Measurements from ENCODE around the gene DDX10. TPM values are rescaled to one million over a fixed set of nuclear protein-coding genes. Genes with fewer than 3 reads are reported as not detected.

The DDX10 gene
- total and polyA plus RNA-seq, 2 of the 8 experiments (the other 6 are each of a cell fraction or from before 2014, with no cell fraction given): 49.2 to 52.2 TPM

GRCh38 chr11:108774037-108774730 lies 109.3 kb downstream of the DDX10 start:
- 88% methylated on average over 5 of the region's 5 CpGs; no CpG with 5 or more reads in 1 of the 2 experiments for WGBS, 2 experiments (ENCODE audit: extremely low coverage in 1 of 2, insufficient coverage in 1 of 2, insufficient read length in 1 of 2, insufficient replicate concordance in 2 of 2, low coverage in 1 of 2, low lambda C conversion rate in 2 of 2, missing lambda C conversion rate in 1 of 2)
- POLR2A ChIA-PET (ENCODE audit: partially characterized antibody): no interaction called here
- H3K18ac ChIP-seq (ENCODE audit: extremely low read depth, low read length): no peak overlapping the region
- H2BK12ac ChIP-seq (ENCODE audit: low read depth, low read length): no peak overlapping the region
- H3K4me3 ChIP-seq (ENCODE audit: extremely low read depth in 1 of 4, insufficient read depth in 2 of 4, low read depth in 3 of 4, low read length in 4 of 4): no peak overlapping the region
- FAIRE-seq (peak; percentile 7), DNase-seq (ENCODE audit: low read depth in 1 of 2, low spot score in 2 of 2) (no peak)
- no peak overlapping the region for H3K27ac ChIP-seq (ENCODE audit: low read depth, low read length)
- H2BK5ac ChIP-seq (ENCODE audit: low read depth, low read length): no peak overlapping the region
- no peaks in the 10 kb centered on the region for H3K36me3 ChIP-seq (ENCODE audit: control insufficient read depth in 2 of 4, insufficient read depth in 4 of 4, low read length in 3 of 4)
- H3K4me1 ChIP-seq (replicated peaks in 1 of 4; ENCODE audit: control insufficient read depth in 3 of 4, insufficient read depth in 4 of 4, low read length in 3 of 4): no peaks in the 10 kb centered on the region
- no peak overlapping the region for H3K4me2 ChIP-seq (ENCODE audit: insufficient read depth in 1 of 2, low read depth in 2 of 2, low read length in 2 of 2)
- no peak overlapping the region for H2BK20ac ChIP-seq (ENCODE audit: low read length)
- no peaks in the 10 kb centered on the region for H3K9me3 ChIP-seq (ENCODE audit: insufficient read depth in 2 of 2, low read depth in 1 of 2, low read length in 1 of 2)
- H2AK5ac ChIP-seq (ENCODE audit: low read depth, low read length): no peak overlapping the region
- no peak overlapping the region for H3K56ac ChIP-seq (replicated peaks; ENCODE audit: insufficient read length, low read depth, low read length)
- H4K5ac ChIP-seq (ENCODE audit: insufficient read length, low read depth, low read length): no peak overlapping the region
- 0 out of 2 replicates have a peak, but pooled peaks cover 2% of the 10 kb centered on the region for H3K79me1 ChIP-seq (ENCODE audit: low read depth, low read length)
- CTCF ChIA-PET (ENCODE audit: partially characterized antibody): interaction anchor here (0.6 to 1.7 kb wide), 6 partner anchors 8 to 418 kb away, joined by 3 to 12 read pairs (median 3); no protein-coding TSS in a partner anchor
- H2BK15ac ChIP-seq (ENCODE audit: low read length): no peak overlapping the region
- H2BK120ac ChIP-seq (replicated peaks; ENCODE audit: low read depth, low read length): no peak overlapping the region
- H3K14ac ChIP-seq (ENCODE audit: insufficient read length): no peak overlapping the region
- no peak overlapping the region for H3K4ac ChIP-seq (replicated peaks; ENCODE audit: insufficient read length, low read depth, low read length)
- H3K79me2 ChIP-seq (ENCODE audit: control insufficient read depth in 1 of 2, insufficient read depth in 2 of 2, low read length in 2 of 2): peaks cover 4 to 13% of the 10 kb centered on the region in 2 experiments; a peak in 2 of 4 replicates
- H4K20me1 ChIP-seq (replicated peaks in 1 of 2; ENCODE audit: control insufficient read depth in 1 of 2, insufficient read depth in 2 of 2, low read length in 2 of 2): no peaks in the 10 kb centered on the region
- no peak overlapping the region for H2AFZ ChIP-seq (ENCODE audit: low read length)
- TF ChIP-seq KDM1A (IDR thresholded peaks at IDR 0.05; ENCODE audit: borderline replicate concordance, low read length): no peak
- no peak overlapping the region for H3K9ac ChIP-seq (replicated peaks in 1 of 4; ENCODE audit: extremely low read depth in 1 of 4, low read depth in 3 of 4, low read length in 3 of 4)
- H4K8ac ChIP-seq (ENCODE audit: extremely low read depth, insufficient read depth, low read length): no peak overlapping the region
- H3K27me3 ChIP-seq (replicated peaks in 1 of 4; ENCODE audit: control insufficient read depth in 3 of 4, extremely low read depth in 1 of 4, insufficient read depth in 3 of 4, low read length in 3 of 4): no peaks in the 10 kb centered on the region
- no peak overlapping the region for H3K23ac ChIP-seq (ENCODE audit: insufficient read length)
- no peak overlapping the region for H4K91ac ChIP-seq (replicated peaks; ENCODE audit: insufficient read length, low read length)
- H3K23me2 ChIP-seq (ENCODE audit: low read depth, low read length): no peaks in the 10 kb centered on the region

All from H1 (cell line).